Activated T-helper 2 cell treated with anti-CD3 and anti-CD28 coated beads, Interferon-gamma antibody, Interleukin-2, Interleukin-4, amounts not matched to agents 10 μg/mL and 5 μg/mL and 100 μg/mL, durations not matched to agents 14 hours and 24 hours and 36 hours (primary cell): Measurements from ENCODE around the gene LIN52. TPM values are rescaled to one million over a fixed set of nuclear protein-coding genes. Genes with fewer than 3 reads are reported as not detected.

ENCODE experiments used
- DNase-seq: peaks from one replicate; pipeline ENCODE4 v3.0.0; 2021; ENCODE audit warnings: low spot score
- H3K27ac Mint-ChIP-seq: one replicate; pipeline ENCODE4 v1.8.0; 2021; ENCODE audit warnings: mixed read lengths
- H3K27me3 Mint-ChIP-seq: one replicate; pipeline ENCODE4 v1.8.0; 2021; ENCODE audit warnings: low read depth, mixed read lengths
- H3K36me3 Mint-ChIP-seq: one replicate; pipeline ENCODE4 v1.8.0; 2021; ENCODE audit warnings: low read depth, mixed read lengths
- H3K4me1 Mint-ChIP-seq: one replicate; pipeline ENCODE4 v1.8.0; 2021; ENCODE audit warnings: low read depth, mixed read lengths
- H3K4me3 Mint-ChIP-seq: one replicate; pipeline ENCODE4 v1.8.0; 2021; ENCODE audit warnings: low read depth, mild to moderate bottlenecking, moderate library complexity, mixed read lengths
- H3K9me3 Mint-ChIP-seq: one replicate; pipeline ENCODE4 v1.8.0; 2021; ENCODE audit warnings: mixed read lengths
- intact Hi-C: fragments of 100-400 bp; cut with micrococcal nuclease; formaldehyde crosslinking; loops from one replicate; pipeline ENCODE4 v1.15.1; 2023
- total RNA-seq: library from RNA; stranded (reverse); gene quantifications from 2 replicates; pipeline ENCODE4 v1.2.3, GENCODE V29; 2022

The LIN52 gene
- total RNA-seq, 1 donor from 2014 or later = 16.7 TPM

DNA sequence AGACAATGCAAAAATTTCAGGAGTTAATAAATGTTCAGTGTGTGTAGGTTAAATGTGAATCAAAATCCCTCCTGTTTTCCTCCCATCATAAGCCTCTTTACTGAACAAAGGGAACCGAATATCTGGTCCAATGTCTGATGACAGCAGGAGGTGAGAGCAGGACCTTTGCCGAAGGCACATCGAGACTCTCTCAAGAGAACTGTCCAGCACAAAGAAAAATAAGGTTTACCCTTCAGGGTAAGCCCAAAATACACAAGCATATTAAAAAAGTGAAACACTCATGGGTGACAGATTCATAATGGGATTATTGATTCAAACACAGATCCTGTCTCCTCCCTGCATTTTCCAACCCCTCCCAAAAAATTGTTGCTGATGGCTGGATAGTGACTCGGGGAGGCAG, 150.3 kb downstream of the LIN52 start:
- no peak for DNase-seq
- Mint-ChIP-seq H3K4me1 (no peaks in the 10 kb centered on the region), H3K27me3 (peaks cover 42% of the 10 kb centered on the region), H3K9me3 (peaks cover 4% of the 10 kb centered on the region), H3K36me3 (no peaks in the 10 kb centered on the region), H3K27ac (no peak overlapping the region), H3K4me3 (no peak overlapping the region)
- intact Hi-C loops = no loop called here

DNA sequence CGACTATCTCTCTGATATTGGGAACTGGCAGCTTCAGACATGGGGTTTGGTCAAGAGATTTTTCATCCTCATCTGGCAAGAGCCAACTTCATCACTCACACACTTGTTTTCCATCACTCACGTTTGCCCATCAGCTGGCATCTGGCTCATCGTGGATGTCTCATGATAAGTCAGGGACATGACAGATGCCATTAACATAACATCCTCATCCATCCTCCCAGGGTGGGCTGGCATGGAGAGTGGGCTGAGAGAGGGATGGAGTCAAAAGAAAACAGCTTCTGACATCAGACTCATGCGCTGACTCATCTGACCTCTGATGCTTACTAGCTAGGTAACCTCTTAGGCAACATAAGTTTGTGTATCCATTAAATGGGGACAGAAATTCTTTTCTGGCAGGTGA, 152.7 kb downstream of the LIN52 start:
- peaks cover 57% of the 10 kb centered on the region for H3K27me3 Mint-ChIP-seq
- DNase-seq = no peak
- intact Hi-C loops = no loop called here
- no peak overlapping the region for H3K4me3 Mint-ChIP-seq
- H3K9me3 Mint-ChIP-seq = peaks cover under 1% of the 10 kb centered on the region
- H3K36me3 Mint-ChIP-seq = no peaks in the 10 kb centered on the region
- H3K4me1 Mint-ChIP-seq = peaks cover 7% of the 10 kb centered on the region
- no peak overlapping the region for H3K27ac Mint-ChIP-seq

DNA sequence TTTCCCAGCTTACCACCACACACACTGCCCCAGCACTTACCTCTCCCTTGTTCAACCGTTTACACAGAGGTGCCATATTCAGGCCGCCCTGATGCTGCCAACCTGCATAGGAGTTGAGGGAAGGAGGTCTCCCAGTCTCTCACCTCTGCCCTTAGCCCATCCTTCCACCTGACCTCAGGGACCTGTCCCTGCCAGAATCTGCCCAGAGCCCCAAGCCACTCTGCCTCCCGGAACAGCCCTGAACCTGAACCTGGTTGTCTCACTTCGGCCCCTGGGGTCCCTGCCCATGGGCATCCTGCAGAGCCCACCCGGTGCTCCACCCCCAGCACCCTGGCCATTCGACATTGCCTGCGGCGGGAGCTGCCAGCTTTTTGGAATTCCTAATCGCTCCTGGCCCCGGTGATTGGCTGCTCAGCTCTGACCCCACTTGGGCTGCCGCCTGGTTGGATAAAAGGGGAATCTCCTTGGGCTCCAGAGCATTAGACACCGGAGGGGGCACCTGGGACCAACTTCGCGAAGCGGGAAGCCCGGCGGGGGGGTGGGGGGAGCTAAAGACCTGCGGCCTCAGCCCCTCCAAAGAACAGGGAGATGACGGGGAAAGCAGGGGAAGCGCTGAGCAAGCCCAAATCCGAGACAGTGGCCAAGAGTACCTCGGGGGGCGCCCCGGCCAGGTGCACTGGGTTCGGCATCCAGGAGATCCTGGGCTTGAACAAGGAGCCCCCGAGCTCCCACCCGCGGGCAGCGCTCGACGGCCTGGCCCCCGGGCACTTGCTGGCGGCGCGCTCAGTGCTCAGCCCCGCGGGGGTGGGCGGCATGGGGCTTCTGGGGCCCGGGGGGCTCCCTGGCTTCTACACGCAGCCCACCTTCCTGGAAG, 154.5 kb downstream of the LIN52 start, which contains the start of gene VSX2:
Gene VSX2 (plus strand): TSS at position 476 of the 874 bp plus-strand sequence. CDS start 113 bp downstream, at position 589.
- Mint-ChIP-seq H3K4me1 (peaks cover 7% of the 10 kb centered on the region), H3K4me3 (peak within 1 kb of the TSS; percentile 26), H3K9me3 (no peaks in the 10 kb centered on the region), H3K36me3 (no peaks in the 10 kb centered on the region), H3K27me3 (peaks cover 72% of the 10 kb centered on the region), H3K27ac (no peak within 1 kb of the TSS)
- DNase-seq = no peak
- intact Hi-C loops = no loop called here

DNA sequence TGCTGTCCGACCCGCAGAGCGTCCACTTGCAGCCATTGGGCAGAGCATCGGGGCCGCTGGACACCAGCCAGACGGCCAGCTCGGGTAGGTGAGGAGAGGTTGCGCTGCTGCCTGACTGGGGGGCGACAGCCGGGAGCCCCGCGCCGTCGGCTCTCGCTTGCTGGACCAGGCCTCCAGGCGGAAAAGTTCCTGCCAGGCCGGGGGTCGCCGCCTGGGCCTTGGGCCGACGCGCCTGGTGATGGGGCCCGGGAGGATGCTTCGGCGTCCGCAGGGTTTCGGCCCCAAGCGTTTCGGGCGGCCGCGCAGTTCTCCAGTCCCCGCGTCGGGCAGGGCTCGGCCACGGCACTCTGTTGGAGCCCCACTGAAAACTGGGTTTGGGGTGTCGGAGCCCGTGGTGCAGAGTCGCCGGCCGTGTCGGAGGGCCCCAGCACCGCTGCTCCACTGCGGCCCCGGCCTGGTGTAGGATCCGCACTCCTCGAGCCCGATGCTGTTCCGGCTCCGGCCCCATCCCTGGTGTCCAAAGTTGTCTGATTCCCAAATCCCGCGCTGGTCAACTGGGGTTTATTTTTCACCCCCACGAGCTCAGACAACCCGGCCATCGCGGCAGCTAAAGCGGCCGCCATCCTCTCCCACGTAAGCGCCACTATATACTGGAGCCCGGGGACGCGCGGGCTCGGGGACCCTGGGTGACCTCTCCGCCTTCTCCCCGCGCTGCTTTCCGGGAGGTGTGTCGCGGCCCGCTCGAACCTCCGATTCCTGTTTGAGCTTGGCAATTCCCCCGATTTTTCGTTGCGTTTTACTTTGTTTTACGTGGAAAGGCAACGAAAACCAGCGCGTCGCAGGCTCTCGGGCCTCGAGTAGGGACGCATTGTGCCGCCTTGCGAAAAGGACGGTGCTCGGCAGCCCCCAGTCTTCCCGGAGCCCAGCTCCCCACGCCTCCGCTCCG, 155.4 kb downstream of the LIN52 start:
- Mint-ChIP-seq H3K9me3 (no peaks in the 10 kb centered on the region), H3K27me3 (peaks cover 75% of the 10 kb centered on the region), H3K36me3 (no peaks in the 10 kb centered on the region), H3K4me3 (peak overlapping the region; percentile 26), H3K27ac (no peak overlapping the region), H3K4me1 (peaks cover 7% of the 10 kb centered on the region)
- DNase-seq = no peak
- intact Hi-C loops = no loop called here

GRCh38 chr14:74240794-74241651, 156.3 kb downstream of the LIN52 start:
- Mint-ChIP-seq H3K4me3 (no peak overlapping the region), H3K4me1 (peaks cover 7% of the 10 kb centered on the region), H3K36me3 (no peaks in the 10 kb centered on the region), H3K27ac (no peak overlapping the region), H3K27me3 (peaks cover 80% of the 10 kb centered on the region), H3K9me3 (no peaks in the 10 kb centered on the region)
- no peak for DNase-seq
- intact Hi-C loops = no loop called here

DNA sequence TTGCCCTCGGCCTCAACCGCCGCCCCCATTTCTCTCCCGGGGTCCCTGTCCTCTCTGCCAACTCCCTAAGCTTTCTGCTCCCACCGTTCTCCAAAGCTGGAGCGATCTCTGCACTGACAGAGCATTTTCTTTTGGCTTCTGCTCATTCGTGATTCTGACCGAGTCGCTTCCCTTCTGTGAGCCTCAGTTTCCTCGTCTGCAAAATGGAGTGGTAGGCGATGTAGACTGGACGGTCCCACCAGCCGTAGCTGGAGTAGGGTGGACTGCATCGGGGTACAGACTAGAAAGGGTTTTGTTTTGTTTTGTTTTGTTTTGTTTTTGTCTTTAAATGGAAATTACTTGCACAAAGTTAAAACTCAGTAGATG, 156.9 kb downstream of the LIN52 start:
- DNase-seq = no peak
- no peak overlapping the region for H3K4me3 Mint-ChIP-seq
- H3K27me3 Mint-ChIP-seq = peaks cover 82% of the 10 kb centered on the region
- no peak overlapping the region for H3K27ac Mint-ChIP-seq
- H3K36me3 Mint-ChIP-seq = no peaks in the 10 kb centered on the region
- H3K4me1 Mint-ChIP-seq = peaks cover 7% of the 10 kb centered on the region
- H3K9me3 Mint-ChIP-seq = no peaks in the 10 kb centered on the region
- intact Hi-C loops = no loop called here

DNA sequence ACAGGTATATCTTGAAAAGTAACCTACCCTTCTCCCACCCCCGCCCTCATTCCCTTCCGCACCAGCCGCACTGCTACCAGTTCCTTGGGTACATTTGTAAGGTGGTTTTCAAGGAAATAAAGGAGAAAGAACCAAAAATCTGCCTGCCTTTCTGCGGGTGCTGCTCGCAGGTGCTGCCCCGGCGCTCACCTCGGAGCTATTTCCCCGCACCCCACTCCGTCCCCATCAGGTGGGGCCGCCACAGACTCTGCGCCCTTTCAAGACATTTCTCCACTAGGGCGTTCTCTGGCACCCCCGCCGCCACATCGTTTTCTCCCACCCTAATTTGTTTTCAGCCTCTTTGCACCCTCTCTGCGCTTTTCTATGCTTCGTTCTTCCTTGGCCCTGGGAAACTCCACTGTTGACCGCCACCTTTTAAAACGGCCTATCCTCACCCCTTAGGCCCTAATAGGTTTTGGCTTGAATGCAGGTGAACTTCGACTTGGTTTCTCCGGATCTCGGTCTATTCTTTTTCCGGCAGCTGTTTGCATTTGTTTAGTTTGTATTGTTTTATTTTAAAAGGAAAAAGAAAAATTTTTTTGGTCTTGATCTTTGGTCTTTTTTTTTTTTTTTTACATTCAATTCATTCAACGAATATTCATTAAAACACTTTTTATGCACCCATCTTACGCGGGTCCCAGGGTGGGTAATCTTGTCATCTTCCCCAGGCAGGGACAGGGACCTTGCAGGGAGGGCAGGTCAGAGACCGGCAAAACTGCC, 157.4 kb downstream of the LIN52 start:
- peaks cover 87% of the 10 kb centered on the region for H3K27me3 Mint-ChIP-seq
- no peak for DNase-seq
- no peak overlapping the region for H3K27ac Mint-ChIP-seq
- H3K4me1 Mint-ChIP-seq = peaks cover 7% of the 10 kb centered on the region
- intact Hi-C loops = no loop called here
- no peaks in the 10 kb centered on the region for H3K9me3 Mint-ChIP-seq
- no peaks in the 10 kb centered on the region for H3K36me3 Mint-ChIP-seq
- no peak overlapping the region for H3K4me3 Mint-ChIP-seq

DNA sequence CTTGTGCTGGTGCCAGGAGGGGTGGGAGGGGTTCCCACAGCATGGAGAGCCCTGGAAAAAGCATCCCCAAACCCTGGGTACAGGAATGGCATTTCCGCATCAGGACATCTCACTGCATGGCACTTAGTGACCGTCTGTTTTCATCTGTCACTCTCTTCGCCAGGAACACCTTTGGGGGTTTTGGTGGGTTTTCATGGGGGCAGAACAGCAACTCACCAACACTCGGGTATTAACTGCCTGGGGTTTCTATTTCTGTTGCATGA, 158.0 kb downstream of the LIN52 start:
- H3K36me3 Mint-ChIP-seq = no peaks in the 10 kb centered on the region

DNA sequence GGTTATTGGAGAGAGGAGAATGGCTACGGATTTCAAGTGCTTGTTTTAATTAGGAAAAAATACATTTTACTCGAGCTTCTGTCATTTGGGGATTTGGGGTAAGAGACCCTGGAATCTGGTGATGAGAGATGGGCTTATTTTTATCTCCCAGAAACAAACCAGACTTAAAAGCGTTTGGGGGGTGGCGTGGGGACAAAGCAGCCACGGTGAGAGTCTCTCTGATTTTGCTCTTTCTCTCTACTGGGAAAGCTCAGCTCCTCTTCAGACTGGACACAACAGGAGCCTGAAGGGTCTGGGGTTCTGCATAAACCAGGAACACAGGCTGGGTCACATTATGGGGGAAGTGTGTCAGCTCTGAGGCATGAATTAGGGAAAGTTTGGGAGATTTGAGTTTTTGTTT, 158.3 kb downstream of the LIN52 start:
- Mint-ChIP-seq H3K4me1 (peaks cover 7% of the 10 kb centered on the region), H3K27ac (no peak overlapping the region), H3K4me3 (no peak overlapping the region), H3K27me3 (peaks cover 81% of the 10 kb centered on the region), H3K36me3 (no peaks in the 10 kb centered on the region), H3K9me3 (no peaks in the 10 kb centered on the region)
- intact Hi-C loops = no loop called here
- no peak for DNase-seq

More for the DNA sequence above, 158.0 kb downstream of the LIN52 start:
- no peak overlapping the region for H3K4me3 Mint-ChIP-seq
- H3K27ac Mint-ChIP-seq = no peak overlapping the region
- H3K9me3 Mint-ChIP-seq = no peaks in the 10 kb centered on the region
- intact Hi-C loops = no loop called here
- peaks cover 7% of the 10 kb centered on the region for H3K4me1 Mint-ChIP-seq
- peaks cover 83% of the 10 kb centered on the region for H3K27me3 Mint-ChIP-seq
- no peak for DNase-seq

DNA sequence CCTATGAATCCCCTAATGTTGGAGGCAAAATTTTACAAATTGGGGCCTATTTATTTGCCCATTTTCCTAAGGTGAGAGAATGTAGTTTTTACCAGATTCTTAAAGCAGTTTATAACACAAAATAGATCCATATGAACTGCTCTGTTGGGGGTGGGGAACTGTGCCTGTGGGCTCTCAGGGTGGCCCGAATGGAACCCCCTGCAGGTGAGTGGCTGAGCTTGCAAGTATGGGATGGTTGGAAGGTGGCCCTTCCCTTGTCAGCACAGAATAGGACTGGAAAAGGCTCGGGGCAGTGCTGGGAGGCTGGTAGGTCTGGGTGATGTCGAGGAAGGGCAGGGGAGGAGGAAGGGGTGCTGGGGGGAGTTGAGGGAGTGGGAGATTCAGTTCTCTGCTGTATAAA, 159.4 kb downstream of the LIN52 start:
- intact Hi-C loops = no loop called here
- Mint-ChIP-seq H3K27me3 (peaks cover 72% of the 10 kb centered on the region), H3K27ac (no peak overlapping the region), H3K36me3 (no peaks in the 10 kb centered on the region), H3K4me3 (no peak overlapping the region), H3K9me3 (no peaks in the 10 kb centered on the region), H3K4me1 (peaks cover 7% of the 10 kb centered on the region)
- DNase-seq = no peak

DNA sequence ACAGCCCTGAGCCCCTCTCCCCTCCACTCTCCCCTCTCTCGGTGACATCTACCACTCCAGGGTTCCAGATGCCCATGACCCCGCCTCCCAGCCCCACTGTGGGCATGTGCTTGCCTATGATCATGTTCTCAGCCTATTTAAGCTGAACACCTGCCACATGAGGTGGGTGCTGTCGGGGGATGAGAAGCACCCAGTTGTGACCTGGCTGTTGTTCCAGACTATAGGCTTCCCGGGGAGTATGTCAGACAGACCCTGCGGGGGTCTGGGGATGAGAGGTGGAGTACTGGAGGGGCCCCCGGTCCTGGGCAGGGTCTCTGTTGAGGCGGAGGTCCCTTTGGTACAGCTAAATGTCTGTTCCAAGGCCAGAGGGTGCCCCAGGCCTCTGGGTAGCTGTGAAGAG, 160.5 kb downstream of the LIN52 start:
- no peak for DNase-seq
- Mint-ChIP-seq H3K27me3 (peaks cover 75% of the 10 kb centered on the region), H3K9me3 (no peaks in the 10 kb centered on the region), H3K4me1 (peaks cover 7% of the 10 kb centered on the region), H3K36me3 (no peaks in the 10 kb centered on the region), H3K27ac (no peak overlapping the region), H3K4me3 (no peak overlapping the region)
- intact Hi-C loops = no loop called here

DNA sequence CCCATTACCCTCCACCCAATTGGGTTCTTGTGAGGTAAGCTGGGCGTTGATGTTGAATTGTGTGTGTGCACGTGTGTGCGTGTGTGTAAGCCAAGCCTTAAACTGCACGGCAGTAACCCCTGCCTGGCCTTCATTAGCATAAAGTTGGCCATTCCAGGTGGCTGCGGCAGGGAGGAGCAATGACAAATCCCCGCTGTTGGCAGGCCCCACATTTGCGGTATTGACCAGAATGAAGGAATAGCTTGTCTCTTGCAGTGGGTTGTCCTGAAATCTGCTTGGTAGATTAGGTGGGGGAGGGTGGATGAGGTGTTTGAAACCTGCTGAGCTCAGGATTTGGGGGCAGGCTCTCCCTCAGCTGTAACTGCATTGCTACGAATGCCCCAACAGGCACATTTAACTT, 161.8 kb downstream of the LIN52 start:
- H3K36me3 Mint-ChIP-seq = no peaks in the 10 kb centered on the region
- DNase-seq = no peak
- peaks cover 67% of the 10 kb centered on the region for H3K27me3 Mint-ChIP-seq
- H3K9me3 Mint-ChIP-seq = no peaks in the 10 kb centered on the region
- no peak overlapping the region for H3K4me3 Mint-ChIP-seq
- peaks cover 8% of the 10 kb centered on the region for H3K4me1 Mint-ChIP-seq
- intact Hi-C loops = no loop called here
- no peak overlapping the region for H3K27ac Mint-ChIP-seq
